Right lobe of liver (tissue), 6 donors: ENCODE results near the gene IER5. TPM values are rescaled to one million over a fixed set of nuclear protein-coding genes. Genes with fewer than 3 reads are reported as not detected.

Source experiments
- ATAC-seq, 4 donors: fragments of 200-7000 bp; cut with Tn5 transposase; one replicate each; pipeline ENCODE4 v1.9.1; 2020; ENCODE audit warnings: mild to moderate bottlenecking in 4 of 4, moderate library complexity in 4 of 4
- DNase-seq, 3 donors: peaks; one replicate each; pipeline ENCODE4 v3.0.0-alpha.2; 2020
- H3K27ac ChIP-seq, 3 donors: fragments of 200-600 bp; one replicate each; pipeline ENCODE4 v1.8.0; 2022
- H3K27me3 ChIP-seq, 2 donors: fragments of 200-600 bp; one replicate each; pipeline ENCODE4 v1.8.0; 2022
- H3K36me3 ChIP-seq, 4 donors: fragments of 200-600 bp; sonication (generic) in 1 of 4; one replicate each; pipeline versions ENCODE4 v1.5.1 to v1.8.0; 2017 to 2022; ENCODE audit warnings: control low read depth in 1 of 4
- H3K4me1 ChIP-seq, 4 donors: fragments of 200-600 bp; sonication (generic) in 1 of 4; one replicate each; pipeline versions ENCODE4 v1.5.1 to v1.8.0; 2017 to 2022; ENCODE audit warnings: control low read depth in 1 of 4
- H3K4me3 ChIP-seq, 3 donors: fragments of 200-600 bp; one replicate each; pipeline ENCODE4 v1.8.0; 2022
- H3K9me3 ChIP-seq, 4 donors: fragments of 200-600 bp; sonication (generic) in 1 of 4; one replicate each; pipeline versions ENCODE4 v1.5.1 to v1.8.0; 2017 to 2022; ENCODE audit warnings: control low read depth in 1 of 4
- POLR2A ChIP-seq: fragments of 450-650 bp; IDR thresholded peaks from one replicate; pipeline ENCODE4 v1.6.1; 2017; ENCODE audit warnings: antibody characterized with exemption, mild to moderate bottlenecking
- WGBS: methylation state at CpG from one replicate; pipeline ENCODE4 v1.1.6; 2018; ENCODE audit warnings: low coverage, low lambda C conversion rate; ENCODE audit not compliant: insufficient coverage; ENCODE audit errors: missing lambda C conversion rate; 5-methylcytosine and 5-hydroxymethylcytosine counted together
- intact Hi-C, 2 donors: fragments of 100-400 bp; cut with DNase I; formaldehyde crosslinking; loops; one replicate each; pipeline versions ENCODE4 v1.11.2 to v1.14.1; 2022
- total RNA-seq, 6 experiments: library from RNA; depleted of rRNA in 2 of 6; stranded (reverse); fragments of >200 nt in 2 of 6; fragmentation: NEBNext Ultra II Directional in 3 of 6; extraction: Animal tissue kit (Norgen Biotek cat#: 25700) in 3 of 6; gene quantifications; one replicate each; pipeline versions ENCODE4 v1.1.0 to v1.2.4, GENCODE V29; 2016 to 2023
- TF ChIP-seq, protein P1 (sequence below), 4 donors: fragments of 200-600 bp in 3 of 4; fragments of 450-650 bp in 1 of 4; IDR thresholded peaks; one replicate each; pipeline versions ENCODE4 v1.5.1 to v1.8.0; 2016 to 2022; ENCODE audit warnings: antibody characterized with exemption in 4 of 4, mild to moderate bottlenecking in 2 of 4
- donor health status: DM: no; HTN: yes; CAD: no.
- donor health status: DM: no; HTN: no; CAD: no.
- donor health status: DM: no; HTN: no; CAD: no.
- donor health status: DM: no; HTN: yes; CAD: no.
- donor health status: DM: no; HTN: yes; CAD: no.

Gene IER5
- total RNA-seq, 6 experiments from 2014 or later = 2.0 to 6.2 (median 3.4) TPM

- no peak overlapping the region for H3K27ac ChIP-seq
- DNase-seq = no peak
- WGBS = 42% methylated on average over 3 of the region's 5 CpGs
- TF ChIP-seq, protein P1, sequence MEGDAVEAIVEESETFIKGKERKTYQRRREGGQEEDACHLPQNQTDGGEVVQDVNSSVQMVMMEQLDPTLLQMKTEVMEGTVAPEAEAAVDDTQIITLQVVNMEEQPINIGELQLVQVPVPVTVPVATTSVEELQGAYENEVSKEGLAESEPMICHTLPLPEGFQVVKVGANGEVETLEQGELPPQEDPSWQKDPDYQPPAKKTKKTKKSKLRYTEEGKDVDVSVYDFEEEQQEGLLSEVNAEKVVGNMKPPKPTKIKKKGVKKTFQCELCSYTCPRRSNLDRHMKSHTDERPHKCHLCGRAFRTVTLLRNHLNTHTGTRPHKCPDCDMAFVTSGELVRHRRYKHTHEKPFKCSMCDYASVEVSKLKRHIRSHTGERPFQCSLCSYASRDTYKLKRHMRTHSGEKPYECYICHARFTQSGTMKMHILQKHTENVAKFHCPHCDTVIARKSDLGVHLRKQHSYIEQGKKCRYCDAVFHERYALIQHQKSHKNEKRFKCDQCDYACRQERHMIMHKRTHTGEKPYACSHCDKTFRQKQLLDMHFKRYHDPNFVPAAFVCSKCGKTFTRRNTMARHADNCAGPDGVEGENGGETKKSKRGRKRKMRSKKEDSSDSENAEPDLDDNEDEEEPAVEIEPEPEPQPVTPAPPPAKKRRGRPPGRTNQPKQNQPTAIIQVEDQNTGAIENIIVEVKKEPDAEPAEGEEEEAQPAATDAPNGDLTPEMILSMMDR (IDR thresholded peaks at IDR 0.05) = no peak
- TF ChIP-seq POLR2A = no peak
- intact Hi-C loops = loop anchor here (5.0 to 10.0 kb wide), 2 partner anchors 52 to 55 kb away; partner anchors contain the start of gene IER5 (in 2 of the 2)
- no peak overlapping the region for H3K4me3 ChIP-seq
- H3K27me3 ChIP-seq = no peaks in the 10 kb centered on the region
- no peaks in the 10 kb centered on the region for H3K36me3 ChIP-seq
- H3K9me3 ChIP-seq = no peaks in the 10 kb centered on the region
- peaks cover 0 to 11% (median under 1%) of the 10 kb centered on the region in 4 donors for H3K4me1 ChIP-seq
- no peak for ATAC-seq
These were observed 51.1 kb downstream of the IER5 start for GRCh38 chr1:181139631-181140061.

GRCh38 chr1:181140398-181140797 is 51.9 kb downstream of the IER5 start:
- Histone ChIP-seq H3K9me3 (no peaks in the 10 kb centered on the region), H3K4me1 (peaks cover 0 to 6% (median 0%) of the 10 kb centered on the region in 4 donors), H3K4me3 (no peak overlapping the region), H3K27me3 (no peaks in the 10 kb centered on the region), H3K36me3 (no peaks in the 10 kb centered on the region), H3K27ac (no peak overlapping the region)
- no peak for TF ChIP-seq POLR2A
- no peak for ATAC-seq
- 74% methylated on average over 3 of the region's 4 CpGs for WGBS
- no peak for DNase-seq
- intact Hi-C loops = loop anchor here in 1 of 2 donors (5.0 kb wide), 1 partner anchor 53 kb away; the partner anchor contains the start of gene IER5

DNA sequence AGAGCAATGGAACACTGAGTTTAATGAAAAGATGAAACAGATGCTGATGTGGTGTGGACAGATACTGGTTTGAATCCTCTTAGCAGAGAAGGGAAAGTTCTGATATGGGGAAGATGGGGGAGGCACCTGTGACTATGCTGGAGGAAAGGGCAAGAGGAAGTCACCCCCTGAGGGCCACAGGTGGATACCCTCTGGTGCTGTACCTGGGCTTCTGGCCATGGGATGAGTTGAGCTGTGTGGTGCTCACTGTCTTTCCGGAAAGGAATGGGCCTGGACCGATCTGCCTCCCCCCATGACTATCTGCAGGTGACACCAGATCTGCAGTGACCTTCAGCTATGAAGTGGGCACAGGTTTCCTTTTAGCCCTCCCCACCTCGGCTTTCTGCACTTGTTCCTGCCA is 52.4 kb downstream of the IER5 start:
- no peak for DNase-seq

DNA sequence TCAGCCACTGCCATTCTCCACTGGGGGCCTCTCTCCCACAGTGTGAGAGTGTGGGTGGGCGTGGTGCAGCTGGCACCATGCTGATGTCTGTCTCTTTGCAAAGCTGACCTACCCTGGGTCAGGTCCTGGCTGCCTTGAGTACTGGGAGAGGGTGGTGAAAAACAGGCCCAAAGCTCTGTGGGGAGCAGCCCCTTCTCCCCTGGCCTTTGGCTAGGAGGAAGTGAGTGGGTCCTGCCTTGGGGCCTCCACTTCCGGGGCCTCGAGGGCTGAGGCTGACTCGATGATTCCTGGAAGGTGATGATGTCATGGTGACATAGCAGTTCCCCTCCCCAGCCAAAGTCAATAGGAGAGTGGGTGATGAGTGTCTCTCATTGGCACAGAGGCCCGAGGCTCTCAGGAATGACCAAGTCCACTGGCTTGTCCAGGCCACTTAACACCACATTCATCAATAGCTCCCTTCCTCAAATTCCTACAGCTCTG is 53.0 kb downstream of the IER5 start:
- Histone ChIP-seq H3K4me3 (no peak overlapping the region), H3K27me3 (no peaks in the 10 kb centered on the region), H3K36me3 (no peaks in the 10 kb centered on the region), H3K9me3 (no peaks in the 10 kb centered on the region), H3K27ac (no peak overlapping the region), H3K4me1 (peaks cover 0 to 6% (median 0%) of the 10 kb centered on the region in 4 donors)
- intact Hi-C loops = loop anchor here in 1 of 2 donors (5.0 kb wide), 1 partner anchor 54 kb away; the partner anchor contains the start of gene IER5
- no peak for TF ChIP-seq POLR2A
- TF ChIP-seq, protein P1 (IDR thresholded peaks at IDR 0.05) = no peak
- DNase-seq (peak in 1 of 3 donors; percentile 61), ATAC-seq (peak in 3 of 4 donors; percentile 9 to 85 (median 30))
- WGBS = 21% methylated on average over 2 of the region's 5 CpGs

More for the DNA sequence above, 52.4 kb downstream of the IER5 start:
- no peak for ATAC-seq
- Histone ChIP-seq H3K27ac (no peak overlapping the region), H3K4me1 (peaks cover 0 to 6% (median 0%) of the 10 kb centered on the region in 4 donors), H3K9me3 (no peaks in the 10 kb centered on the region), H3K36me3 (no peaks in the 10 kb centered on the region), H3K27me3 (no peaks in the 10 kb centered on the region), H3K4me3 (no peak overlapping the region)
- no peak for TF ChIP-seq POLR2A
- TF ChIP-seq, protein P1 (IDR thresholded peaks at IDR 0.05) = no peak
- intact Hi-C loops = loop anchor here in 1 of 2 donors (5.0 kb wide), 1 partner anchor 54 kb away; the partner anchor contains the start of gene IER5
- WGBS = 55% methylated on average over 2 of the region's 3 CpGs

Other genes starting within 250 kb of the IER5 start
- under 1 TPM; 0.13 to 0.25 (median 0.21) TPM for gene KIAA1614, start 175.8 kb upstream of the IER5 start, total RNA-seq
- gene STX6, start 65.8 kb upstream of the IER5 start, total RNA-seq = 1 to 10 TPM; 2.8 to 6.9 (median 5.0) TPM
- gene MR1, start 54.7 kb upstream of the IER5 start, total RNA-seq = 10 to 100 TPM in 1 of 6 experiments, 1 to 10 TPM in 5; 5.6 to 11.6 (median 6.6) TPM